K562 (cell line): ENCODE results near the gene DDX39A. TPM values are rescaled to one million over a fixed set of nuclear protein-coding genes. Genes with fewer than 3 reads are reported as not detected.
A peak's percentile ranks its signal among the peaks of the same experiment; 100 is the strongest.

Experiments
- DPF2 ChIP-seq: fragments of 450-650 bp; IDR thresholded peaks from 2 replicates; pipeline ENCODE4 v1.6.1; 2016
- EP400 ChIP-seq: fragments of 450-650 bp; IDR thresholded peaks from 2 replicates; pipeline ENCODE4 v1.6.1; 2017; ENCODE audit warnings: antibody characterized with exemption, mild to moderate bottlenecking, moderate library complexity
- FOS ChIP-seq: IDR thresholded peaks from 3 replicates; pipeline ENCODE4 v1.6.1; 2011; ENCODE audit not compliant: insufficient read length; ENCODE audit errors: extremely low read depth
- FOXK1 ChIP-seq: sonication (generic); formaldehyde crosslinking; IDR thresholded peaks from 2 replicates; pipeline ENCODE4 v1.8.0; 2022; ENCODE audit warnings: missing genetic modification reagents, mild to moderate bottlenecking, borderline replicate concordance
- RAD21 ChIP-seq, 2 experiments: fragments of 250-450 bp in 1 of 2; fragments of 450-650 bp in 1 of 2; sonication (Bioruptor Pico) in 1 of 2; formaldehyde crosslinking in 1 of 2; IDR thresholded peaks in 1 of 2; conservative IDR thresholded peaks in 1 of 2; 2 replicates each; pipeline versions ENCODE4 v1.4.0 to v1.8.0; 2020 to 2022; ENCODE audit warnings: mild to moderate bottlenecking in 2 of 2, moderate library complexity in 1 of 2
- TAF7 ChIP-seq: fragments of 450-650 bp; IDR thresholded peaks from 2 replicates; pipeline ENCODE4 v1.6.1; 2016; ENCODE audit warnings: missing genetic modification characterization, missing compliant biosample characterization
- ZBTB9 ChIP-seq: fragments of 450-650 bp; formaldehyde crosslinking; IDR thresholded peaks from 2 replicates; pipeline ENCODE4 v1.4.0; 2020; ENCODE audit warnings: mild to moderate bottlenecking, moderate library complexity
- ZNF121 ChIP-seq: sonication (generic); formaldehyde crosslinking; conservative IDR thresholded peaks from 2 replicates; pipeline ENCODE4 v1.8.0; 2022; ENCODE audit warnings: missing genetic modification reagents
- ZNF263 ChIP-seq: sonication (generic); formaldehyde crosslinking; IDR thresholded peaks from 2 replicates; pipeline ENCODE4 v1.8.0; 2022; ENCODE audit warnings: mild to moderate bottlenecking, missing genetic modification reagents, borderline replicate concordance
- polyA plus RNA-seq, 8 experiments: library from polyadenylated mRNA; depleted of rRNA in 4 of 8; stranded (reverse) in 5 of 8; unstranded in 3 of 8; fragments of >200 nt; fragmentation: Nextera tagmentation in 2 of 8; fragmentation: Illumina TruSeq in 1 of 8; extraction: Ambion mirVana in 2 of 8; extraction: Trizol in 1 of 8; gene quantifications; 2 replicates each; pipeline versions ENCODE4 v1.2.1 to v1.2.3, GENCODE V29; 2011 to 2014; ENCODE audit warnings: inconsistent platforms in 1 of 8, missing spikeins in 1 of 8
- total RNA-seq, 7 experiments: library from RNA; depleted of rRNA in 6 of 7; stranded (reverse); fragments of >200 nt in 6 of 7; fragmentation: Illumina TruSeq in 2 of 7; extraction: Trizol in 2 of 7; gene quantifications; 2 replicates each; pipeline versions ENCODE4 v1.2.1 to v1.2.3, GENCODE V29; 2011 to 2021; ENCODE audit warnings: low replicate concordance in 1 of 7
- TF ChIP-seq, protein P1 (sequence below): fragments of 250-450 bp; sonication (Bioruptor Pico); IDR thresholded peaks from 2 replicates; pipeline ENCODE4 v1.5.0; 2021; ENCODE audit warnings: mild to moderate bottlenecking, borderline replicate concordance
- TF ChIP-seq, protein P2 (sequence below), 2 experiments: fragments of 450-650 bp; IDR thresholded peaks; 2 replicates each; pipeline ENCODE4 v1.6.1; 2016
- TF ChIP-seq, protein P3 (sequence below), 2 experiments: fragments of 450-650 bp; formaldehyde crosslinking in 1 of 2; IDR thresholded peaks; 2 replicates each; pipeline versions ENCODE4 v1.4.0 to v1.6.1; 2014 to 2020; ENCODE audit warnings: mild to moderate bottlenecking in 2 of 2, borderline replicate concordance in 1 of 2, low read depth in 1 of 2

DDX39A gene
- total and polyA plus RNA-seq, 9 of the 15 experiments (the other 6 are each of a cell fraction or from before 2014, with no cell fraction given): 90.3 to 250 (median 188) TPM

DNA sequence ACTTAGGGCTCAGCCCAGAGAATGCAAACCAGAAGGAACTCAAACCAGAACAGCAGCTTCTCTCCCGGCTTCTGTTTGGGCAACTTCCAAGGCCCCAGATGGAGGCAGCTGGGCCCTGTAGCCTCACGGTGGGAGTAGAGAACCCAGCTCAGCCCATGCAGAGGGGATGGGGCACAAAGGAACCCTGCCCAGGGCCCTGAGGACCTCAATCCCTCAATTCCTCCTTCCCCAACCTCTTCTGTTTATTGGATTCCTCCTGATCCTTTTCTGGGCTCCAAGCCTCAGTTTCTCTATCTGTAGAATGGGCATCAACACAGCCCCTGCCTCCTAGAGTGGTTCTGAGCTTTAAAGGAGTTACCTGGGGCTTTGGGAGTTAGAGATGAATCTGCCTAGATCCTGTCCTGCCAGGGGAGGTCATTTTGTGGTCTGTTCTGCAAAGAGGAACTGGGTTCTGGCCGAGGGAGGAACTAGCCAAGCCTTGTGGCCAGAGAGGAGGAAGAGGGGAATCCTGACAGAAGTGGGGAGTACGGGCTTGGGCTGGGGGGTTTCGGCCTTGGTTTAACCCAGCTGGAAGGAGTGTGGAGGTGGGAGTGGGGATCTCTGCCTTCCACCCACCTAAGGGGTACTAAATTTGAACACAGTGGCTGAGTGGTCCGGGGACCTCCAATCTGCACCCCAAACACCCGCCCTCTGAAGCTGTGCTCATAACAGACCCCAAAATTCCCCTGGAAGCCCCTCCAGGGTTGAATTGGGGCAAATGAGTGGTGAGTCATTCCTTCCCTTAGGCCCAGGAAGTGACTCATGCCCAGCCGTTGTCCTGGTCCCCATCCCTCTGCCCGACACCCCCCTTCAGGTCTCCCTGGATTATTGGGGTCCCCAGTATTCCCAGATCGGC lies 35.2 kb downstream of the DDX39A start (continued):
- TF ChIP-seq, protein P1, sequence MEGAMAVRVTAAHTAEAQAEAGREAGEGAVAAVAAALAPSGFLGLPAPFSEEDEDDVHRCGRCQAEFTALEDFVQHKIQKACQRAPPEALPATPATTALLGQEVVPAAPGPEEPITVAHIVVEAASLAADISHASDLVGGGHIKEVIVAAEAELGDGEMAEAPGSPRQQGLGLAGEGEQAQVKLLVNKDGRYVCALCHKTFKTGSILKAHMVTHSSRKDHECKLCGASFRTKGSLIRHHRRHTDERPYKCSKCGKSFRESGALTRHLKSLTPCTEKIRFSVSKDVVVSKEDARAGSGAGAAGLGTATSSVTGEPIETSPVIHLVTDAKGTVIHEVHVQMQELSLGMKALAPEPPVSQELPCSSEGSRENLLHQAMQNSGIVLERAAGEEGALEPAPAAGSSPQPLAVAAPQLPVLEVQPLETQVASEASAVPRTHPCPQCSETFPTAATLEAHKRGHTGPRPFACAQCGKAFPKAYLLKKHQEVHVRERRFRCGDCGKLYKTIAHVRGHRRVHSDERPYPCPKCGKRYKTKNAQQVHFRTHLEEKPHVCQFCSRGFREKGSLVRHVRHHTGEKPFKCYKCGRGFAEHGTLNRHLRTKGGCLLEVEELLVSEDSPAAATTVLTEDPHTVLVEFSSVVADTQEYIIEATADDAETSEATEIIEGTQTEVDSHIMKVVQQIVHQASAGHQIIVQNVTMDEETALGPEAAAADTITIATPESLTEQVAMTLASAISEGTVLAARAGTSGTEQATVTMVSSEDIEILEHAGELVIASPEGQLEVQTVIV: no peak
- TF ChIP-seq ZNF121 (CRISPR knock-in tag) (0 out of 2 replicates have a peak, but pooled peaks have one; percentile 8), RAD21 (CRISPR knock-in tag; conservative IDR thresholded peaks at IDR 0.05 in 1 of 2, IDR thresholded peaks at IDR 0.05 in 1 of 2) (no peak), DPF2 (peak; percentile 95), ZBTB9 (CRISPR knock-in tag) (peak; percentile 54; the same call in 1 of the 2 replicates), FOS (peak; percentile 77), FOXK1 (CRISPR knock-in tag) (no peak), ZNF263 (CRISPR knock-in tag) (peak; percentile 37; the same call in 1 of the 2 replicates), EP400 (peak; percentile 48), TAF7 (0 out of 2 replicates have a peak, but pooled peaks have one; percentile 22)
- TF ChIP-seq, protein P2, sequence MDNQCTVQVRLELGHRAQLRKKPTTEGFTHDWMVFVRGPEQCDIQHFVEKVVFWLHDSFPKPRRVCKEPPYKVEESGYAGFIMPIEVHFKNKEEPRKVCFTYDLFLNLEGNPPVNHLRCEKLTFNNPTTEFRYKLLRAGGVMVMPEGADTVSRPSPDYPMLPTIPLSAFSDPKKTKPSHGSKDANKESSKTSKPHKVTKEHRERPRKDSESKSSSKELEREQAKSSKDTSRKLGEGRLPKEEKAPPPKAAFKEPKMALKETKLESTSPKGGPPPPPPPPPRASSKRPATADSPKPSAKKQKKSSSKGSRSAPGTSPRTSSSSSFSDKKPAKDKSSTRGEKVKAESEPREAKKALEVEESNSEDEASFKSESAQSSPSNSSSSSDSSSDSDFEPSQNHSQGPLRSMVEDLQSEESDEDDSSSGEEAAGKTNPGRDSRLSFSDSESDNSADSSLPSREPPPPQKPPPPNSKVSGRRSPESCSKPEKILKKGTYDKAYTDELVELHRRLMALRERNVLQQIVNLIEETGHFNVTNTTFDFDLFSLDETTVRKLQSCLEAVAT (IDR thresholded peaks at IDR 0.05): 0 out of 4 replicates have a peak, but pooled peaks of 1 of the 2 experiments have one; percentile 28
- TF ChIP-seq, protein P3, sequence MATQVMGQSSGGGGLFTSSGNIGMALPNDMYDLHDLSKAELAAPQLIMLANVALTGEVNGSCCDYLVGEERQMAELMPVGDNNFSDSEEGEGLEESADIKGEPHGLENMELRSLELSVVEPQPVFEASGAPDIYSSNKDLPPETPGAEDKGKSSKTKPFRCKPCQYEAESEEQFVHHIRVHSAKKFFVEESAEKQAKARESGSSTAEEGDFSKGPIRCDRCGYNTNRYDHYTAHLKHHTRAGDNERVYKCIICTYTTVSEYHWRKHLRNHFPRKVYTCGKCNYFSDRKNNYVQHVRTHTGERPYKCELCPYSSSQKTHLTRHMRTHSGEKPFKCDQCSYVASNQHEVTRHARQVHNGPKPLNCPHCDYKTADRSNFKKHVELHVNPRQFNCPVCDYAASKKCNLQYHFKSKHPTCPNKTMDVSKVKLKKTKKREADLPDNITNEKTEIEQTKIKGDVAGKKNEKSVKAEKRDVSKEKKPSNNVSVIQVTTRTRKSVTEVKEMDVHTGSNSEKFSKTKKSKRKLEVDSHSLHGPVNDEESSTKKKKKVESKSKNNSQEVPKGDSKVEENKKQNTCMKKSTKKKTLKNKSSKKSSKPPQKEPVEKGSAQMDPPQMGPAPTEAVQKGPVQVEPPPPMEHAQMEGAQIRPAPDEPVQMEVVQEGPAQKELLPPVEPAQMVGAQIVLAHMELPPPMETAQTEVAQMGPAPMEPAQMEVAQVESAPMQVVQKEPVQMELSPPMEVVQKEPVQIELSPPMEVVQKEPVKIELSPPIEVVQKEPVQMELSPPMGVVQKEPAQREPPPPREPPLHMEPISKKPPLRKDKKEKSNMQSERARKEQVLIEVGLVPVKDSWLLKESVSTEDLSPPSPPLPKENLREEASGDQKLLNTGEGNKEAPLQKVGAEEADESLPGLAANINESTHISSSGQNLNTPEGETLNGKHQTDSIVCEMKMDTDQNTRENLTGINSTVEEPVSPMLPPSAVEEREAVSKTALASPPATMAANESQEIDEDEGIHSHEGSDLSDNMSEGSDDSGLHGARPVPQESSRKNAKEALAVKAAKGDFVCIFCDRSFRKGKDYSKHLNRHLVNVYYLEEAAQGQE (IDR thresholded peaks at IDR 0.05; ENCODE audit: borderline replicate concordance): peak; percentile 29; the same call in 1 of the 2 replicates
- TF ChIP-seq, protein P3 (CRISPR knock-in tag; IDR thresholded peaks at IDR 0.05; ENCODE audit: low read depth): no peak
